Loucy (cell line): ENCODE results near the gene FXYD6.

Experiments used
- EZH2phosphoT487 ChIP-seq: fragments of 200-600 bp; IDR thresholded peaks from 2 replicates; pipeline ENCODE4 v1.6.1; 2018; ENCODE audit warnings: antibody characterized with exemption, mild to moderate bottlenecking, moderate library complexity, borderline replicate concordance
- TF ChIP-seq, protein P1 (sequence below): fragments of 200-600 bp; sonication (generic); conservative IDR thresholded peaks from 2 replicates; pipeline ENCODE4 v1.5.1; 2014; ENCODE audit warnings: mild to moderate bottlenecking, antibody characterized with exemption, low read length

DNA sequence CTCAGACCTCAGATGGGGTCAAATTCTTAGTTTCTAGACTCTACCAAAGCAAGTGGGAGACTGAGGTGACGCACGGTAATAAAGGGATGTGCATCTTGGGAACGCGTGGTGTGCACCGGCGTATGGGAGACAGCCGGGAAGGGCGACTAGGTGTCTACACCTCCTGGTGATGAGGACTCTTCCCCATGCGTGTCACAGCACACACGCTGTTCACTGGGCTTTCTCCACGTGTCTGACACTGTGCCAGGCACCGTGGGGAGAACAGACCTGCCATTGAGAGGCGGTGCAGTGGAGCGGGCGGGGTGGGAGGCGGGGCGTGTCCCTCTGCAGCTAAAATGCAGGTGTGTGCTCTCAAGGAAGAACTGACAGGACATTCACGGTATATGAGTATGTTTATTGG is 5.3 kb downstream of the FXYD6 start:
- TF ChIP-seq, protein P1, sequence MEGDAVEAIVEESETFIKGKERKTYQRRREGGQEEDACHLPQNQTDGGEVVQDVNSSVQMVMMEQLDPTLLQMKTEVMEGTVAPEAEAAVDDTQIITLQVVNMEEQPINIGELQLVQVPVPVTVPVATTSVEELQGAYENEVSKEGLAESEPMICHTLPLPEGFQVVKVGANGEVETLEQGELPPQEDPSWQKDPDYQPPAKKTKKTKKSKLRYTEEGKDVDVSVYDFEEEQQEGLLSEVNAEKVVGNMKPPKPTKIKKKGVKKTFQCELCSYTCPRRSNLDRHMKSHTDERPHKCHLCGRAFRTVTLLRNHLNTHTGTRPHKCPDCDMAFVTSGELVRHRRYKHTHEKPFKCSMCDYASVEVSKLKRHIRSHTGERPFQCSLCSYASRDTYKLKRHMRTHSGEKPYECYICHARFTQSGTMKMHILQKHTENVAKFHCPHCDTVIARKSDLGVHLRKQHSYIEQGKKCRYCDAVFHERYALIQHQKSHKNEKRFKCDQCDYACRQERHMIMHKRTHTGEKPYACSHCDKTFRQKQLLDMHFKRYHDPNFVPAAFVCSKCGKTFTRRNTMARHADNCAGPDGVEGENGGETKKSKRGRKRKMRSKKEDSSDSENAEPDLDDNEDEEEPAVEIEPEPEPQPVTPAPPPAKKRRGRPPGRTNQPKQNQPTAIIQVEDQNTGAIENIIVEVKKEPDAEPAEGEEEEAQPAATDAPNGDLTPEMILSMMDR: no peak
- no peak for TF ChIP-seq EZH2phosphoT487
